ENCODE results near the gene EFNA1. TPM values are rescaled to one million over a fixed set of nuclear protein-coding genes. Genes with fewer than 3 reads are reported as not detected.

EFNA1 gene
- total and polyA plus RNA-seq, 2 of the 13 experiments (the other 11 are each of a cell fraction or from before 2014, with no cell fraction given), result 81.8 to 874 TPM

GRCh38 chr1:155127967-155128754, 485 bp downstream of the EFNA1 start (continued):
- TF ChIP-seq ZEB1 (IDR thresholded peaks at IDR 0.05; ENCODE audit: insufficient replicate concordance, low read depth), result no peak
- no peak for TF ChIP-seq NBN (conservative IDR thresholded peaks at IDR 0.05)
- TF ChIP-seq POLR2AphosphoS2 (IDR thresholded peaks at IDR 0.05; ENCODE audit: low read depth, low read length), result no peak
- no peak for TF ChIP-seq ZBTB26 (CRISPR knock-in tag; IDR thresholded peaks at IDR 0.05; ENCODE audit: borderline replicate concordance)
- peak; percentile 93 for TF ChIP-seq AGO2 (optimal IDR thresholded peaks at IDR 0.05; ENCODE audit: low read depth, low read length)
- TF ChIP-seq ZNF264 (CRISPR knock-in tag; IDR thresholded peaks at IDR 0.05), result peak; percentile 24; the same call in 1 of the 2 replicates
- no peak for TF ChIP-seq JUNB (CRISPR knock-in tag; IDR thresholded peaks at IDR 0.05; ENCODE audit: borderline replicate concordance)
- peak; percentile 52; the same call in 1 of the 2 replicates for TF ChIP-seq ZNF3 (CRISPR knock-in tag; IDR thresholded peaks at IDR 0.05)

DNA sequence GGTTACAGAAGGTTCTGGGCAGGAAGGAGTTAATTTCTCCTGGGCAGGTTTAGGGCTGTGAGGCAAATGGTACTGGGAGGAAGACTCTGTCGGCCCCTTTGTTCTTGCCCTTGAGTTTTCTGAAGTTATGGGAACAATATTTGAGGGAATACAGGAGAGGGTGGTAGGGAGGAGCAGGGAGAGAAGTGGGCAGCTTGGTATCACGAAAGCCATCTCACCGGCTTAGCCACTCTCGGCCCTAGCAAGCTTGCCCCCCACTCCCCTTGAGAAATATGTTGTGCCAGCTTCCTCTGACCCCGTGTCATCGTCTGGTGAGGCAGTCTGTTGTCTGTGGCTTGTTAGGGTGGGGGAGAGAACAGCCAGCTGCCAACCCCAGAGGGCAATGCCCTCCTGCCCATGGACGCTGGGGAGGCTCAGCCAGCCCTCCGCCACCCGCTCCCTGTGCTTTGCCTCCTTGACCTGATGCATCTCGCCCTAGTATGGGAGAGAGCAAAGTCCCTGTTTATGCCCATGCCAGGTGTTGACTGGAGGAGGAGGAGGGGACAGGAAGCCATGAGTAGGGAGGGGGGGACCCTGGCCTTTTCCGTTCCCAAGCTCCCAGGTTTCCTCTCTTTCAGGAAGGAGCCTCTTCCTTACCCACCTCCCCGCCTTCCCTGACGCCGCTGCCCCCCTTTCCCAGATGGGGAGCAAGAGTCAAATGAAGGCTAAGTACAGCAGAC, 1.2 kb downstream of the EFNA1 start:
- no peak overlapping the region for H2AFZ ChIP-seq (ENCODE audit: low read length)
- peak overlapping the region; percentile 99 for H3K9ac ChIP-seq (ENCODE audit: insufficient read depth, low read depth, low read length)
- under 1% methylated on average over 9 of the region's 14 CpGs for WGBS (ENCODE audit: low lambda C conversion rate)
- peak overlapping the region; percentile 94 for H3K4me2 ChIP-seq (ENCODE audit: low read depth, low read length)
- intact Hi-C loops (cut with micrococcal nuclease; ENCODE audit: unreplicated experiment) (loop anchor here (5.0 kb wide), 2 partner anchors 37 to 953 kb away; partner anchors contain the start of gene MEX3A), in situ Hi-C loops (cut with HindIII; ENCODE audit: extremely low pct_ligation_motif_present, low pct_unique_long_range_greater_than_20kb) (loop anchor here (5.0 kb wide), 1 partner anchor 37 kb away; no protein-coding TSS in a partner anchor)
- peaks cover 63% of the 10 kb centered on the region for H3K79me2 ChIP-seq (ENCODE audit: insufficient read depth, low read length)
- FAIRE-seq (peak; percentile 70), DNase-seq (ENCODE audit: low spot score) (peak; percentile 90), ATAC-seq (peak; percentile 5)
- H3K9me3 ChIP-seq (ENCODE audit: low read length), result no peaks in the 10 kb centered on the region
- H3K27me3 ChIP-seq (ENCODE audit: control insufficient read depth in 1 of 2, insufficient read depth in 2 of 2, low read length in 2 of 2), result no peaks in the 10 kb centered on the region; a peak in 1 of 5 replicates
- peaks cover 55% of the 10 kb centered on the region for H3K4me1 ChIP-seq (ENCODE audit: insufficient read depth, low read length)
- peaks cover 45% of the 10 kb centered on the region for H4K20me1 ChIP-seq (ENCODE audit: insufficient read depth, low read length)
- H3K36me3 ChIP-seq (replicated peaks in 1 of 2; ENCODE audit: control insufficient read depth in 1 of 2, insufficient read depth in 2 of 2, low read length in 2 of 2), result peaks cover 13 to 36% of the 10 kb centered on the region in 2 experiments
- ChIA-PET CTCF (ENCODE audit: low intra/inter-chr PET ratio, low total read pairs) (no interaction called here), POLR2A (interaction anchor here (0.8 to 6.4 kb wide), 16 partner anchors 8 to 158 kb away, joined by 3 to 56 read pairs (median 8); partner anchors contain the start of genes CLK2, DPM3, KRTCAP2 and SHC1)
- H3K4me3 ChIP-seq (replicated peaks in 1 of 3; ENCODE audit: insufficient read depth in 1 of 3, low read depth in 2 of 3, low read length in 3 of 3), result peak overlapping the region; percentile 96 to 99 (median 99)
- TSS peak; percentile 68 for BruUV-seq (replicated peaks)
- peak overlapping the region; percentile 100 for H3K27ac ChIP-seq (ENCODE audit: extremely low read length, insufficient read depth, low read length)
- no peak for TF ChIP-seq ZNF432 (CRISPR knock-in tag; IDR thresholded peaks at IDR 0.05; ENCODE audit: borderline replicate concordance)
- TF ChIP-seq DRAP1 (CRISPR knock-in tag; IDR thresholded peaks at IDR 0.05), result peak; percentile 90
- no peak for TF ChIP-seq ZBTB21 (CRISPR knock-in tag; IDR thresholded peaks at IDR 0.05)
- peak; percentile 38; the same call in 1 of the 2 replicates for TF ChIP-seq KDM5B (CRISPR knock-in tag; IDR thresholded peaks at IDR 0.05; ENCODE audit: borderline replicate concordance)
- TF ChIP-seq PITX1 (CRISPR knock-in tag; IDR thresholded peaks at IDR 0.05), result peak; percentile 68; the same call in 1 of the 2 replicates
- TF ChIP-seq POLR2AphosphoS5 (IDR thresholded peaks at IDR 0.05; ENCODE audit: low read depth, low read length), result peak; percentile 70
- peak; percentile 75 for TF ChIP-seq NCOR1 (IDR thresholded peaks at IDR 0.05; ENCODE audit: borderline replicate concordance, low read length)
- TF ChIP-seq ZNF614 (CRISPR knock-in tag; IDR thresholded peaks at IDR 0.05; ENCODE audit: borderline replicate concordance), result no peak
- TF ChIP-seq SETDB1 (CRISPR knock-in tag; IDR thresholded peaks at IDR 0.05; ENCODE audit: borderline replicate concordance), result no peak
- TF ChIP-seq, protein P1, sequence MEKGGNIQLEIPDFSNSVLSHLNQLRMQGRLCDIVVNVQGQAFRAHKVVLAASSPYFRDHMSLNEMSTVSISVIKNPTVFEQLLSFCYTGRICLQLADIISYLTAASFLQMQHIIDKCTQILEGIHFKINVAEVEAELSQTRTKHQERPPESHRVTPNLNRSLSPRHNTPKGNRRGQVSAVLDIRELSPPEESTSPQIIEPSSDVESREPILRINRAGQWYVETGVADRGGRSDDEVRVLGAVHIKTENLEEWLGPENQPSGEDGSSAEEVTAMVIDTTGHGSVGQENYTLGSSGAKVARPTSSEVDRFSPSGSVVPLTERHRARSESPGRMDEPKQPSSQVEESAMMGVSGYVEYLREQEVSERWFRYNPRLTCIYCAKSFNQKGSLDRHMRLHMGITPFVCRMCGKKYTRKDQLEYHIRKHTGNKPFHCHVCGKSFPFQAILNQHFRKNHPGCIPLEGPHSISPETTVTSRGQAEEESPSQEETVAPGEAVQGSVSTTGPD (CRISPR knock-in tag; IDR thresholded peaks at IDR 0.05), result no peak

Data from HepG2 (cell line).